Measurements from ENCODE around the gene CEP55. TPM values are rescaled to one million over a fixed set of nuclear protein-coding genes. Genes with fewer than 3 reads are reported as not detected.
A peak's percentile ranks its signal among the peaks of the same experiment; 100 is the strongest.

The CEP55 gene
- total and polyA plus RNA-seq, 2 experiments from 2014 or later = 14.9 to 21.5 TPM

DNA sequence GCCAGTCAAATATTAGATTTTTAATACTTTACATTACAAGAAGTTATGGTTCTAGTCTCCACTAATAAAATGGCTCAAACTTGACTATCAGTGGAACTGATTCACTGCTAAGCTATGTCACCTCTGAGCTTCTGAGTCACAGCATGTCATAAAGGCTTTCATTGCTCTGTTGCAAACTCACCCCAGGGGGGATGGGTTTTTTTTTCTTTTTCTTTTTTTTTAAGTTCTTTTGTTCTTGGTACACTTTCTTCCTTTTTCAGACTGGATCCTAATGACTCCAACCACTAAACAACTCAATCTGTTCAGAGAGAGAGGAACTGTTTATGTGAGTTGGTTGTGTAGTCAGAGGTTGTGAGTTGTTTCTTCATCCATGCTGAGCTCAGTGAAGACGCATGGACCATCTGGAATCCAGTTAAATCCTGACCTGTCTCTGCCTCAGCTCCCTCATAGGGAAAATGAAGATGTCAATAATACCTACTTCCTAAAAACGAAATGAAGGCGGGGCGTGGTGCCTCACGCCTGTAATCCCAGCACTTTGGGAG lies 25.2 kb upstream of the CEP55 start:
- peaks cover 85% of the 10 kb centered on the region for H3K79me2 ChIP-seq (ENCODE audit: insufficient read depth)
- DNase-seq = peak; percentile 97
- H2AFZ ChIP-seq = no peak overlapping the region
- peak overlapping the region; percentile 68 for H3K9ac ChIP-seq
- peaks cover 89% of the 10 kb centered on the region for H3F3A ChIP-seq (ENCODE audit: insufficient read depth)
- no peaks in the 10 kb centered on the region for H3K27me3 ChIP-seq (replicated peaks; ENCODE audit: insufficient read depth)
- in situ Hi-C loops (cut with MboI) = no loop called here
- H3K9me2 ChIP-seq (ENCODE audit: insufficient read depth) = no peaks in the 10 kb centered on the region
- peaks cover 81% of the 10 kb centered on the region for H3K4me1 ChIP-seq (ENCODE audit: insufficient read depth)
- TF ChIP-seq EZH2 (IDR thresholded peaks at IDR 0.05; ENCODE audit: insufficient read depth, poor library complexity, severe bottlenecking) (no peak), EZH2phosphoT487 (IDR thresholded peaks at IDR 0.05; ENCODE audit: insufficient read depth, low read depth) (no peak)
- H3K27ac ChIP-seq = peak overlapping the region; percentile 96
- H3K9me3 ChIP-seq (ENCODE audit: low read depth) = no peaks in the 10 kb centered on the region
- H4K20me1 ChIP-seq (ENCODE audit: insufficient read depth) = no peaks in the 10 kb centered on the region
- 3 to 6% methylated on average over 5 of the region's 5 CpGs for WGBS, 2 experiments (ENCODE audit: low coverage in 1 of 2, low lambda C conversion rate in 2 of 2, missing lambda C conversion rate in 2 of 2)
- peak overlapping the region; percentile 15 for H3K4me3 ChIP-seq
- 0 out of 2 replicates have a peak, but pooled peaks cover 7% of the 10 kb centered on the region for H3K36me3 ChIP-seq (ENCODE audit: low read depth)
- peak overlapping the region; percentile 58 for H3K4me2 ChIP-seq (ENCODE audit: unreplicated experiment)

- TF ChIP-seq EZH2 (IDR thresholded peaks at IDR 0.05; ENCODE audit: insufficient read depth, poor library complexity, severe bottlenecking) (no peak), EZH2phosphoT487 (IDR thresholded peaks at IDR 0.05; ENCODE audit: insufficient read depth, low read depth) (no peak)
- in situ Hi-C loops (cut with MboI) = no loop called here
- WGBS, 2 experiments (ENCODE audit: low coverage in 1 of 2, low lambda C conversion rate in 2 of 2, missing lambda C conversion rate in 2 of 2) = 100% methylated on average over 2 of the region's 2 CpGs
- Histone ChIP-seq H3K4me3 (no peak overlapping the region), H3F3A (ENCODE audit: insufficient read depth) (peaks cover 85% of the 10 kb centered on the region), H3K27ac (peak overlapping the region; percentile 96), H3K79me2 (ENCODE audit: insufficient read depth) (peaks cover 90% of the 10 kb centered on the region), H3K9me2 (ENCODE audit: insufficient read depth) (no peaks in the 10 kb centered on the region), H3K4me1 (ENCODE audit: insufficient read depth) (peaks cover 76% of the 10 kb centered on the region), H3K4me2 (ENCODE audit: unreplicated experiment) (no peak overlapping the region), H3K9me3 (ENCODE audit: low read depth) (no peaks in the 10 kb centered on the region), H3K27me3 (replicated peaks; ENCODE audit: insufficient read depth) (no peaks in the 10 kb centered on the region), H3K36me3 (ENCODE audit: low read depth) (peaks cover 15% of the 10 kb centered on the region), H2AFZ (no peak overlapping the region), H4K20me1 (ENCODE audit: insufficient read depth) (no peaks in the 10 kb centered on the region), H3K9ac (no peak overlapping the region)
- no peak for DNase-seq
Observed at GRCh38 chr10:93473161-93473560, 23.3 kb upstream of the CEP55 start.

GRCh38 chr10:93473804-93474472 lies 22.5 kb upstream of the CEP55 start:
- peak overlapping the region; percentile 10; the same call in 1 of the 2 replicates for H3K9ac ChIP-seq
- peak overlapping the region; percentile 96 for H3K27ac ChIP-seq
- H3K27me3 ChIP-seq (replicated peaks; ENCODE audit: insufficient read depth) = no peaks in the 10 kb centered on the region
- no peak overlapping the region for H2AFZ ChIP-seq
- H3K79me2 ChIP-seq (ENCODE audit: insufficient read depth) = peaks cover 93% of the 10 kb centered on the region
- WGBS, 2 experiments (ENCODE audit: low coverage in 1 of 2, low lambda C conversion rate in 2 of 2, missing lambda C conversion rate in 2 of 2) = 61% methylated on average over 7 of the region's 7 CpGs
- peaks cover 15% of the 10 kb centered on the region for H3K36me3 ChIP-seq (ENCODE audit: low read depth)
- in situ Hi-C loops (cut with MboI) = no loop called here
- H3K9me3 ChIP-seq (ENCODE audit: low read depth) = no peaks in the 10 kb centered on the region
- peak overlapping the region; percentile 26 for H3K4me2 ChIP-seq (ENCODE audit: unreplicated experiment)
- peaks cover 72% of the 10 kb centered on the region for H3K4me1 ChIP-seq (ENCODE audit: insufficient read depth)
- no peaks in the 10 kb centered on the region for H4K20me1 ChIP-seq (ENCODE audit: insufficient read depth)
- H3K9me2 ChIP-seq (ENCODE audit: insufficient read depth) = no peaks in the 10 kb centered on the region
- H3F3A ChIP-seq (ENCODE audit: insufficient read depth) = peaks cover 78% of the 10 kb centered on the region
- peak; percentile 68 for DNase-seq
- H3K4me3 ChIP-seq = no peak overlapping the region
- TF ChIP-seq EZH2 (IDR thresholded peaks at IDR 0.05; ENCODE audit: insufficient read depth, poor library complexity, severe bottlenecking) (no peak), EZH2phosphoT487 (IDR thresholded peaks at IDR 0.05; ENCODE audit: insufficient read depth, low read depth) (no peak)

GRCh38 chr10:93475227-93475626 lies 21.2 kb upstream of the CEP55 start:
- H3F3A ChIP-seq (ENCODE audit: insufficient read depth) = peaks cover 75% of the 10 kb centered on the region
- peaks cover 72% of the 10 kb centered on the region for H3K4me1 ChIP-seq (ENCODE audit: insufficient read depth)
- no peaks in the 10 kb centered on the region for H3K9me3 ChIP-seq (ENCODE audit: low read depth)
- in situ Hi-C loops (cut with MboI) = no loop called here
- peak overlapping the region; percentile 13 for H3K4me2 ChIP-seq (ENCODE audit: unreplicated experiment)
- H2AFZ ChIP-seq = no peak overlapping the region
- TF ChIP-seq EZH2 (IDR thresholded peaks at IDR 0.05; ENCODE audit: insufficient read depth, poor library complexity, severe bottlenecking) = no peak
- TF ChIP-seq EZH2phosphoT487 (IDR thresholded peaks at IDR 0.05; ENCODE audit: insufficient read depth, low read depth) = no peak
- H3K9ac ChIP-seq = peak overlapping the region; percentile 36
- H3K79me2 ChIP-seq (ENCODE audit: insufficient read depth) = peaks cover 93% of the 10 kb centered on the region
- no peaks in the 10 kb centered on the region for H3K9me2 ChIP-seq (ENCODE audit: insufficient read depth)
- no peak for DNase-seq
- WGBS, 2 experiments (ENCODE audit: low coverage in 1 of 2, low lambda C conversion rate in 2 of 2, missing lambda C conversion rate in 2 of 2) = 71 to 75% methylated on average over 2 of the region's 2 CpGs
- no peaks in the 10 kb centered on the region for H3K27me3 ChIP-seq (replicated peaks; ENCODE audit: insufficient read depth)
- H3K36me3 ChIP-seq (ENCODE audit: low read depth) = peaks cover 8% of the 10 kb centered on the region
- no peak overlapping the region for H3K4me3 ChIP-seq
- H4K20me1 ChIP-seq (ENCODE audit: insufficient read depth) = no peaks in the 10 kb centered on the region
- peak overlapping the region; percentile 96 for H3K27ac ChIP-seq
